ENCODE measurements around the gene ZNRF1.

DNA sequence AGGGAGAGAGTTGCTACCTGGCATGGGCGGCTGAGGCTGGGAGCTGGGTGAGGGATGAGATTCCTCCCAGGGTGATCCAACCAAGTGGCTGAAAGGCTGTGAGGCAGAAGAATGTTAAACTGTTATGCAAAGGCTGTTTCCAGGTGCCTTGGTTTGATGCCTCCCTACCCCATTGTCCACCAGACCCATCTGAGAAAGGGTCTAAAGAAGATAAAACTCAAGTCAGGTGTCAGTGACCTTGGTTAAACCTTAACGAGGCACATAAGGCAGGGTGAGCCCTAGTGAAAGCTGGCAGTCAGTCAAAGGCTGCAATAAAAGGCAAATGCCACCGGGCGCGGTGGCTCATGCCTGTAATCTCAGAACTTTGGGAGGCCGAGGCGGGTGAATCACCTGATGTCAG, 94.0 kb downstream of the ZNRF1 start:
- TF ChIP-seq POLR2A (IDR thresholded peaks at IDR 0.05; ENCODE audit: low read depth) = no peak
- TF ChIP-seq, protein P1, sequence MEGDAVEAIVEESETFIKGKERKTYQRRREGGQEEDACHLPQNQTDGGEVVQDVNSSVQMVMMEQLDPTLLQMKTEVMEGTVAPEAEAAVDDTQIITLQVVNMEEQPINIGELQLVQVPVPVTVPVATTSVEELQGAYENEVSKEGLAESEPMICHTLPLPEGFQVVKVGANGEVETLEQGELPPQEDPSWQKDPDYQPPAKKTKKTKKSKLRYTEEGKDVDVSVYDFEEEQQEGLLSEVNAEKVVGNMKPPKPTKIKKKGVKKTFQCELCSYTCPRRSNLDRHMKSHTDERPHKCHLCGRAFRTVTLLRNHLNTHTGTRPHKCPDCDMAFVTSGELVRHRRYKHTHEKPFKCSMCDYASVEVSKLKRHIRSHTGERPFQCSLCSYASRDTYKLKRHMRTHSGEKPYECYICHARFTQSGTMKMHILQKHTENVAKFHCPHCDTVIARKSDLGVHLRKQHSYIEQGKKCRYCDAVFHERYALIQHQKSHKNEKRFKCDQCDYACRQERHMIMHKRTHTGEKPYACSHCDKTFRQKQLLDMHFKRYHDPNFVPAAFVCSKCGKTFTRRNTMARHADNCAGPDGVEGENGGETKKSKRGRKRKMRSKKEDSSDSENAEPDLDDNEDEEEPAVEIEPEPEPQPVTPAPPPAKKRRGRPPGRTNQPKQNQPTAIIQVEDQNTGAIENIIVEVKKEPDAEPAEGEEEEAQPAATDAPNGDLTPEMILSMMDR (IDR thresholded peaks at IDR 0.05) = no peak
- TF ChIP-seq POLR2AphosphoS5 (IDR thresholded peaks at IDR 0.05) = no peak
